Measurements from ENCODE around the gene FAM124B.
"Not testable (repeated sequence)": the region's sequence is repeated elsewhere in the genome, so short reads cannot be mapped to it uniquely, and the experiment has no call there.

GRCh38 chr2:224382280-224382647, 19.6 kb downstream of the FAM124B start:
- TF ChIP-seq, protein P1, sequence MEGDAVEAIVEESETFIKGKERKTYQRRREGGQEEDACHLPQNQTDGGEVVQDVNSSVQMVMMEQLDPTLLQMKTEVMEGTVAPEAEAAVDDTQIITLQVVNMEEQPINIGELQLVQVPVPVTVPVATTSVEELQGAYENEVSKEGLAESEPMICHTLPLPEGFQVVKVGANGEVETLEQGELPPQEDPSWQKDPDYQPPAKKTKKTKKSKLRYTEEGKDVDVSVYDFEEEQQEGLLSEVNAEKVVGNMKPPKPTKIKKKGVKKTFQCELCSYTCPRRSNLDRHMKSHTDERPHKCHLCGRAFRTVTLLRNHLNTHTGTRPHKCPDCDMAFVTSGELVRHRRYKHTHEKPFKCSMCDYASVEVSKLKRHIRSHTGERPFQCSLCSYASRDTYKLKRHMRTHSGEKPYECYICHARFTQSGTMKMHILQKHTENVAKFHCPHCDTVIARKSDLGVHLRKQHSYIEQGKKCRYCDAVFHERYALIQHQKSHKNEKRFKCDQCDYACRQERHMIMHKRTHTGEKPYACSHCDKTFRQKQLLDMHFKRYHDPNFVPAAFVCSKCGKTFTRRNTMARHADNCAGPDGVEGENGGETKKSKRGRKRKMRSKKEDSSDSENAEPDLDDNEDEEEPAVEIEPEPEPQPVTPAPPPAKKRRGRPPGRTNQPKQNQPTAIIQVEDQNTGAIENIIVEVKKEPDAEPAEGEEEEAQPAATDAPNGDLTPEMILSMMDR (IDR thresholded peaks at IDR 0.05), result not testable (repeated sequence)
- TF ChIP-seq POLR2AphosphoS5, POLR2A, EP300 (IDR thresholded peaks at IDR 0.05): not testable (repeated sequence)
